GM19043 (cell line): ENCODE data around the gene MAB21L4.
"Not testable (repeated sequence)": the region's sequence is repeated elsewhere in the genome, so short reads cannot be mapped to it uniquely, and the experiment has no call there.

Experiments used
- ATAC-seq: cut with Tn5 transposase; IDR thresholded peaks from one replicate; pipeline ENCODE4 v1.9.1; 2021; ENCODE audit warnings: low read depth; ENCODE audit not compliant: unreplicated experiment

MAB21L4 gene

GRCh38 chr2:240846309-240846708, 49.6 kb downstream of the MAB21L4 start:
- not testable (repeated sequence) for ATAC-seq

GRCh38 chr2:240840435-240841060, 55.4 kb downstream of the MAB21L4 start:
- no peak for ATAC-seq

- no peak for ATAC-seq
Measured at GRCh38 chr2:240839152-240840143, 56.5 kb downstream of the MAB21L4 start.

GRCh38 chr2:240837621-240838020, 58.3 kb downstream of the MAB21L4 start:
- ATAC-seq = no peak

GRCh38 chr2:240836781-240837467, 59.0 kb downstream of the MAB21L4 start:
- ATAC-seq = no peak
